ENCODE measurements around the gene MPRIP.
A peak's percentile ranks its signal among the peaks of the same experiment; 100 is the strongest.

MPRIP gene

GRCh38 chr17:17063546-17064122 lies 21.4 kb downstream of the MPRIP start:
- H3K9me3 ChIP-seq (ENCODE audit: control insufficient read depth, insufficient read depth, low read depth, low read length), result no peaks in the 10 kb centered on the region
- H3K27ac ChIP-seq (ENCODE audit: low read depth, low read length), result no peak overlapping the region
- no peak overlapping the region for H3K4me3 ChIP-seq (ENCODE audit: low read depth, low read length)
- H3K27me3 ChIP-seq (ENCODE audit: control insufficient read depth, insufficient read depth, low read length), result no peaks in the 10 kb centered on the region
- H3K9ac ChIP-seq (ENCODE audit: low read length), result no peak overlapping the region
- no peaks in the 10 kb centered on the region for H3K4me1 ChIP-seq (ENCODE audit: control insufficient read depth, insufficient read depth, low read length)
- 0 out of 2 replicates have a peak, but pooled peaks cover under 1% of the 10 kb centered on the region for H3K36me3 ChIP-seq (ENCODE audit: control insufficient read depth, insufficient read depth, low read length)

- Histone ChIP-seq H3K9ac (ENCODE audit: low read length) (no peak overlapping the region), H3K36me3 (ENCODE audit: control insufficient read depth, insufficient read depth, low read length) (no peaks in the 10 kb centered on the region), H3K4me1 (ENCODE audit: control insufficient read depth, insufficient read depth, low read length) (no peaks in the 10 kb centered on the region), H3K27ac (ENCODE audit: low read depth, low read length) (no peak overlapping the region), H3K27me3 (ENCODE audit: control insufficient read depth, insufficient read depth, low read length) (no peaks in the 10 kb centered on the region), H3K4me3 (ENCODE audit: low read depth, low read length) (no peak overlapping the region), H3K9me3 (ENCODE audit: control insufficient read depth, insufficient read depth, low read depth, low read length) (no peaks in the 10 kb centered on the region)
Measured at GRCh38 chr17:17064322-17064721, 22.1 kb downstream of the MPRIP start.

GRCh38 chr17:17066021-17066420 lies 23.8 kb downstream of the MPRIP start:
- H3K27ac ChIP-seq (ENCODE audit: low read depth, low read length), result no peak overlapping the region
- no peak overlapping the region for H3K9ac ChIP-seq (ENCODE audit: low read length)
- H3K4me1 ChIP-seq (ENCODE audit: control insufficient read depth, insufficient read depth, low read length), result no peaks in the 10 kb centered on the region

DNA sequence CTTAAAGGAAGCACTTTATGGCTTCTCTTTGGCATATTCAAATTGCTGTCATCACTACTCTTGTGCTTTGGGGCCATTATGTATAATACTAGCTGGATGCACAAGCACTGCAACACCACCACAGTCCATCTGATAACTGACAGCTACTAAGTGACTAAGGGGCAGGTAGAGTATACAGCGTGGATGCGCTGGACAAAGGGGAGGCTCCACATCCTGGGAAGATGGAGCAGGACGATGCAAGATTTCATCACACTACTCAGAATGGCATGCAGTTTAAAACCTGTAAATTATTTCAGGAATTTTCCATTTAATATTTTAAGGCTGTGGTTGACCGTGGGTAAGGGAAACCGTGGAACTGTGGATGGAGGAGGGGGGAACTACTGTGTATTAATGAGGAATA lies 25.0 kb downstream of the MPRIP start:
- Histone ChIP-seq H3K36me3 (ENCODE audit: control insufficient read depth, insufficient read depth, low read length) (0 out of 2 replicates have a peak, but pooled peaks cover 2% of the 10 kb centered on the region), H3K4me3 (ENCODE audit: low read depth, low read length) (no peak overlapping the region), H3K27me3 (ENCODE audit: control insufficient read depth, insufficient read depth, low read length) (no peaks in the 10 kb centered on the region), H3K27ac (ENCODE audit: low read depth, low read length) (0 out of 2 replicates have a peak overlapping the region, but pooled peaks have one; percentile 54), H3K9me3 (ENCODE audit: control insufficient read depth, insufficient read depth, low read depth, low read length) (no peaks in the 10 kb centered on the region), H3K4me1 (ENCODE audit: control insufficient read depth, insufficient read depth, low read length) (no peaks in the 10 kb centered on the region), H3K9ac (ENCODE audit: low read length) (no peak overlapping the region)

More at GRCh38 chr17:17066021-17066420, 23.8 kb downstream of the MPRIP start:
- H3K36me3 ChIP-seq (ENCODE audit: control insufficient read depth, insufficient read depth, low read length), result 0 out of 2 replicates have a peak, but pooled peaks cover 2% of the 10 kb centered on the region
- no peak overlapping the region for H3K4me3 ChIP-seq (ENCODE audit: low read depth, low read length)
- H3K27me3 ChIP-seq (ENCODE audit: control insufficient read depth, insufficient read depth, low read length), result no peaks in the 10 kb centered on the region
- no peaks in the 10 kb centered on the region for H3K9me3 ChIP-seq (ENCODE audit: control insufficient read depth, insufficient read depth, low read depth, low read length)

GRCh38 chr17:17069849-17070248 lies 27.6 kb downstream of the MPRIP start:
- H3K9ac ChIP-seq (ENCODE audit: low read length), result no peak overlapping the region
- no peaks in the 10 kb centered on the region for H3K4me1 ChIP-seq (ENCODE audit: control insufficient read depth, insufficient read depth, low read length)

GRCh38 chr17:17070931-17071330 lies 28.7 kb downstream of the MPRIP start:
- Histone ChIP-seq H3K4me1 (ENCODE audit: control insufficient read depth, insufficient read depth, low read length) (no peaks in the 10 kb centered on the region; the same call in 1 of the 2 replicates), H3K4me3 (ENCODE audit: low read depth, low read length) (no peak overlapping the region), H3K36me3 (ENCODE audit: control insufficient read depth, insufficient read depth, low read length) (peaks cover 11% of the 10 kb centered on the region; the same call in 1 of the 2 replicates), H3K27me3 (ENCODE audit: control insufficient read depth, insufficient read depth, low read length) (no peaks in the 10 kb centered on the region), H3K27ac (ENCODE audit: low read depth, low read length) (no peak overlapping the region), H3K9ac (ENCODE audit: low read length) (no peak overlapping the region), H3K9me3 (ENCODE audit: control insufficient read depth, insufficient read depth, low read depth, low read length) (no peaks in the 10 kb centered on the region)

More at GRCh38 chr17:17069849-17070248, 27.6 kb downstream of the MPRIP start:
- H3K9me3 ChIP-seq (ENCODE audit: control insufficient read depth, insufficient read depth, low read depth, low read length), result no peaks in the 10 kb centered on the region
- no peak overlapping the region for H3K4me3 ChIP-seq (ENCODE audit: low read depth, low read length)
- H3K36me3 ChIP-seq (ENCODE audit: control insufficient read depth, insufficient read depth, low read length), result peaks cover 8% of the 10 kb centered on the region; the same call in 1 of the 2 replicates
- H3K27ac ChIP-seq (ENCODE audit: low read depth, low read length), result no peak overlapping the region
- H3K27me3 ChIP-seq (ENCODE audit: control insufficient read depth, insufficient read depth, low read length), result no peaks in the 10 kb centered on the region

GRCh38 chr17:17071531-17072360 lies 29.5 kb downstream of the MPRIP start:
- Histone ChIP-seq H3K27me3 (ENCODE audit: control insufficient read depth, insufficient read depth, low read length) (no peaks in the 10 kb centered on the region), H3K4me1 (ENCODE audit: control insufficient read depth, insufficient read depth, low read length) (no peaks in the 10 kb centered on the region; the same call in 1 of the 2 replicates), H3K36me3 (ENCODE audit: control insufficient read depth, insufficient read depth, low read length) (peaks cover 12% of the 10 kb centered on the region; the same call in 1 of the 2 replicates), H3K9me3 (ENCODE audit: control insufficient read depth, insufficient read depth, low read depth, low read length) (no peaks in the 10 kb centered on the region), H3K27ac (ENCODE audit: low read depth, low read length) (no peak overlapping the region), H3K9ac (ENCODE audit: low read length) (no peak overlapping the region), H3K4me3 (ENCODE audit: low read depth, low read length) (no peak overlapping the region)

- Histone ChIP-seq H3K27ac (ENCODE audit: low read depth, low read length) (no peak overlapping the region), H3K4me1 (ENCODE audit: control insufficient read depth, insufficient read depth, low read length) (no peaks in the 10 kb centered on the region; the same call in 1 of the 2 replicates), H3K9me3 (ENCODE audit: control insufficient read depth, insufficient read depth, low read depth, low read length) (no peaks in the 10 kb centered on the region), H3K36me3 (ENCODE audit: control insufficient read depth, insufficient read depth, low read length) (peaks cover 18% of the 10 kb centered on the region), H3K27me3 (ENCODE audit: control insufficient read depth, insufficient read depth, low read length) (no peaks in the 10 kb centered on the region), H3K9ac (ENCODE audit: low read length) (no peak overlapping the region), H3K4me3 (ENCODE audit: low read depth, low read length) (no peak overlapping the region)
Measured at GRCh38 chr17:17072546-17072945, 30.3 kb downstream of the MPRIP start.

GRCh38 chr17:17073030-17073564 lies 30.8 kb downstream of the MPRIP start:
- Histone ChIP-seq H3K36me3 (ENCODE audit: control insufficient read depth, insufficient read depth, low read length) (peaks cover 23% of the 10 kb centered on the region), H3K9ac (ENCODE audit: low read length) (no peak overlapping the region)

DNA sequence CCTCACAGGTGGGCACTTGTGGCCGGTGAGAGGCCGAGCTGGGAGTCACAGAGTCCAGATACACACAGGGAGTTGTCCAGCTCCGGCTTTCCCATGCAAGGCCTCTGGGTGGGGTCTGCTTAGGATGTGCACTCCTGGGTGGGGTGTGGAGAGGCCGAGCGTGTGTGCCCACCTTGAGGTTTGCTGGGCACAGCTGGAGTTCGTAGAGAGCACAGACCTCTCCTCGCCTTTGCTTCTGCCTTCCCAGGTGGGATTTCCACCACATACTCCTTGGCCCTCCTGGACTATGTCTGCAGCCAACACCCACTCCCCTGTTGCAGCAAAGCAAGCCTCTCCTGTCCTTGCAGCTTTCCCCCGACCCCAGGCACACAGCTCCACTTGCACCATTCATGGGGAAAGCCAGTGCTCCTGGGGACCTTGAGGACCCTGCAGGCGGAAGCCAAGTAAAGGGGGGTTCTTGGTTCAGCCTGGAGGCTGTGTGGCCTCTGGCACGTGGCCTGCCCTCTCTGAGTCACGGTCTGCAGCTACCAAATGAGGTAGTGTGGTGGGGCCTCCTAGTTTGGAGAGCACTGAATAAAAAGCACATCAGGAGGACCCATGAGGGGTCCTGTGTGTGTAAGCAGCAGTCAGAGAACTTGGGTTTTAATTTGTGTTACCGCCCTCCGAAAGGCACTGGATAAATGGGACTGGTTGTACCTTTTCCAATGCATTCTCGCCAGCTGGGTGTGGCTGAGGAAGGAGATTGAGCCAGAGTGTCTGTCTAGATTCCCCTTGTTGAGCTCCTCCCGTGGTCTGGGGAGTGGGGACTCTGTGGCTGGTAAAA lies 31.5 kb downstream of the MPRIP start:
- Histone ChIP-seq H3K9ac (ENCODE audit: low read length) (no peak overlapping the region), H3K4me1 (ENCODE audit: control insufficient read depth, insufficient read depth, low read length) (no peaks in the 10 kb centered on the region; the same call in 1 of the 2 replicates), H3K9me3 (ENCODE audit: control insufficient read depth, insufficient read depth, low read depth, low read length) (no peaks in the 10 kb centered on the region), H3K27ac (ENCODE audit: low read depth, low read length) (no peak overlapping the region), H3K27me3 (ENCODE audit: control insufficient read depth, insufficient read depth, low read length) (no peaks in the 10 kb centered on the region), H3K4me3 (ENCODE audit: low read depth, low read length) (no peak overlapping the region), H3K36me3 (ENCODE audit: control insufficient read depth, insufficient read depth, low read length) (peaks cover 26% of the 10 kb centered on the region)

More at GRCh38 chr17:17073030-17073564, 30.8 kb downstream of the MPRIP start:
- H3K9me3 ChIP-seq (ENCODE audit: control insufficient read depth, insufficient read depth, low read depth, low read length), result no peaks in the 10 kb centered on the region
- H3K4me3 ChIP-seq (ENCODE audit: low read depth, low read length), result no peak overlapping the region
- no peaks in the 10 kb centered on the region; the same call in 1 of the 2 replicates for H3K4me1 ChIP-seq (ENCODE audit: control insufficient read depth, insufficient read depth, low read length)
- H3K27ac ChIP-seq (ENCODE audit: low read depth, low read length), result no peak overlapping the region
- H3K27me3 ChIP-seq (ENCODE audit: control insufficient read depth, insufficient read depth, low read length), result no peaks in the 10 kb centered on the region

All from HUES6 (cell line).